GM19239 (cell line): ENCODE data around the gene CDIPT.

Experiments used
- DNase-seq: peaks from one replicate; pipeline ENCODE4 v3.0.0; 2011; ENCODE audit warnings: low spot score; ENCODE audit not compliant: insufficient read length
- FAIRE-seq: peaks from 2 replicates; lab custom pipeline; 2011; peaks lifted over from hg19 to GRCh38; lab: Jason Lieb, UNC

Gene CDIPT

GRCh38 chr16:29813644-29814562 lies 49.1 kb downstream of the CDIPT start:
- FAIRE-seq: no peak

GRCh38 chr16:29812754-29813643 lies 50.0 kb downstream of the CDIPT start:
- DNase-seq (no peak), FAIRE-seq (no peak)

More at GRCh38 chr16:29813644-29814562, 49.1 kb downstream of the CDIPT start:
- DNase-seq: no peak

- DNase-seq (no peak), FAIRE-seq (peak; percentile 26)
These were observed 50.9 kb downstream of the CDIPT start, which contains the start of gene PRRT2 for GRCh38 chr16:29811896-29812665. Gene PRRT2 (plus strand): TSS chr16:29812193. CDS start chr16:29813055, 862 bp downstream.

DNA sequence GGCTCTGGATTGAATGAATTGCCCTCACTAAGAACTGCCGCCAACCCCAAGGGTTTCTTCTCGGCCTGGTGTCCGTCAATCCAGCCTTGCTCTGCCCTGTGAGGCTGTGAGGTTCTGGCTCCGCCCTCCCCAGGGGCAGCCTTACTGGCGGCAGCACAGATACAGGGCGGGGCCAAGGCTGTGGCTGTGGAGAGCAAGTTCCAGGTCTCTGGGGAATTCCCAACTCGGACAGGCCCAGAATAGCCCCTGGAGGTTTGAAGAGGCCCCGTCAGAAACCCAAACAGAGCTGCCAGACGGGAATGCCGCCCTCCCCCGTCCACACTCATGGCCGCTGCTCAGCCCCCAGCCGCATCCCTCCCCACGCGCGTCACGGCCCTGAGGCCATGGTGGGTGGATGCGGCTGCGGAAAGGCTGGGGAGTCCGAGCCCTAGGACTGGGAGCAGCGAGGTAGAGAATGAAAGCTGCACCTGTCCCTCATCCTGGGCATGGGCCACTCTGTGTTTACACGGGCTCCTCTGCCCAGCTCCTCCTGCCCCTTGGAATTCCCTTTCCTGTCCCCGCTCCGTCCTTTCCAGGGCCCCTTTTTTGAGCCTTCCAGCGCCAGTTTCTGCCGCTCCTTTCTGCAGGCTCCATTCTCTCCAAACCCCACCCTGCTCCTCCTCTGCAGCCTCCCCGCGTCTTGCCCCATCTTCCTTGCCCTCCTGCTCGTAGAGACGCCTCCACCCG lies 51.7 kb downstream of the CDIPT start:
- DNase-seq (peak; percentile 79), FAIRE-seq (peak; percentile 97)

DNA sequence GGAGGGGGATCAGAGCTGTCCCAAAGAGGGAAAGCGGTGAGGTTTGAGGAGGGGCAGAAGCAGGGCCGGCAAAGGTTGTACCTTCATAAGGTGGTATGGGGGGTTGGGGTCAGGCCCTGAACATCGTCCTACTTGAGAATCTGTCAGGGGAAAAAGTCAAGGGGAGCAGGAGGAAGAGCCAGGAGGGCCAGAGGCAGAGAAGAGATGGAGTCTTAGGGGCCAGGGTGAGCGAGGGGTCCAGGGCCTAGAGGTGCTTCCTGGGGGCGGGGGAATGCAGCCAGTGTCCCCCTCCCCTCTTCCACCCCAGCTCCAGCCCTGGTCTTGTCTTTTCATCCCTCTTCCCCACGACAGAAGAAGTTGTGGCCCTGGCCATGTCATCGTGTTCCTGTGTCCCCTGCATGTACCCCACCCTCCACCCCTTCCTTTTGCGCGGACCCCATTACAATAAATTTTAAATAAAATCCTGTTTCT lies 52.3 kb downstream of the CDIPT start:
- DNase-seq: no peak
- FAIRE-seq: no peak

DNA sequence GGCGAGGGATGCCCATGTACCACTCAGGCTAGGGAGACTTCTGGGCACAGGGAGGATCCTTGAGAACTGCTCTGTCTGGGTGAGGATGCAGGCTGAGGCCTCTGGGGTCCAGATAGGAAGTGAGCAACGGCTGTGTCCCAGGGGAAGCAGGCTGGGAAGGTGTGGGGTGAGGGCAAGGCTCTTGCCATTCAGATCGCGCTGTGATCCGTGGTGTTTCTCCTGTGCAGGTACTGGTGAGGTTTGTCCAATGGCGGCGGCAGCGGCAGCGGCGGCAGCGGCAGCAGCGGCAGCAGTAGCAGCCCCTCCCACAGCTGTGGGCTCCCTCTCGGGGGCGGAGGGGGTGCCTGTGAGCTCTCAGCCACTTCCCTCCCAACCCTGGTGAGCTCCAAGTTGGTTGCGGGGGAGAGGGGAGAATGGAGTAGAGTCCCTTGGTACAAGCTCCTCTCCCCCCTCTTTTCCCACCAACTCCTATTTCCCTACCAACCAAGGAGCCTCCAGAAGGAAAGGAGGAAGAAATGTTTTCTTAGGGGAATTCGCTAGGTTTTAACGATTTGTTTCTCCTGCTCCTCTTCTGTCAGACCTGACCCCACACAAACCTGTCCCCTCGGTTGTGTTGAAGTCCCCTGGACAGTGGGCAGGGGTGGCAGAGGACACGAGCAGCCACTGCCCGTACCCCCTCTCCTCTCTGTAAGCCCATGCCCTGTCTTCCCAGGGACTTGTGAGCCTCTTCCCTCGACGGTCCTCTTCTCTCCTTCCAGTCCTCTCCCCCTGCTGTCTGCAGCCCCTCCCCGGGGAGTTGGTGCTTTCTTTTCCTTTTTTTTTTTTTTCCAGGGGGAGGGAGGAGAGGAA lies 53.0 kb downstream of the CDIPT start:
- no peak for FAIRE-seq
- DNase-seq: no peak

DNA sequence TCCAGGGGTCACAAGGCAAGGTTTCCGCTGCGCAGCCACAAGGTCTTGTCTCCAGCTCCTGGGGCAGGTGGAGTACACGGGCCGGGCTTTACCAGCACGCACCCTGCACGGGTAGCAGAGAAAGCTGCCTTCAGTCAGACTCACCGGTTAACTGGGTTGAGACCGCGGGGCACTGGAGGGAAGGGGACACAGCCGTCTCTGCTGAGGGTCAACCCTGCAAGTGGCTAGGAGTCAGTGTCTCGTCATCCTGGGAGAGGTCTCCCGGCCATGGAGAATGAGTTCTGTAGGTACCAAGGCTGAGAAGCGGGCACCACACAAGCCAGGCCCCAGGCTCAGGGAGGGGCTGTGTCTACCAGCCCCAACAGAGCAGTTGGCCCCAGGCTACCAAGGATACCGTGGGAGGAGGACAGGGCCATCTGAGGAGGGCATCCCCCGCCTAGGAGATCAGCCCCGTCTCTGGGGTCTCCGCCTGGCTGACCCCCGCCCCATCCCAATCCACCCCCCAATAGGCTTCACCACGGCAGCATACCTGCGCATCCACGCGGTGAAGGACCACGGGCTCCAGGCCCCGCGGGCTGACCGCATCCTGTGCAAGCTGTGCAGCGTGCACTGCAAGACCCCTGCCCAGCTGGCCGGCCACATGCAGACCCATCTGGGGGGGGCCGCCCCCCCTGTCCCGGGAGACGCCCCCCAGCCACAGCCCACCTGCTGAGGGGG lies 53.8 kb downstream of the CDIPT start:
- FAIRE-seq: no peak
- no peak for DNase-seq
